AG08396 (cell line): ENCODE results near the gene CTSF.

Experiments
- DNase-seq: peaks from one replicate; pipeline ENCODE4 v3.0.0; 2012; ENCODE audit warnings: low spot score, mixed read lengths

CTSF gene

DNA sequence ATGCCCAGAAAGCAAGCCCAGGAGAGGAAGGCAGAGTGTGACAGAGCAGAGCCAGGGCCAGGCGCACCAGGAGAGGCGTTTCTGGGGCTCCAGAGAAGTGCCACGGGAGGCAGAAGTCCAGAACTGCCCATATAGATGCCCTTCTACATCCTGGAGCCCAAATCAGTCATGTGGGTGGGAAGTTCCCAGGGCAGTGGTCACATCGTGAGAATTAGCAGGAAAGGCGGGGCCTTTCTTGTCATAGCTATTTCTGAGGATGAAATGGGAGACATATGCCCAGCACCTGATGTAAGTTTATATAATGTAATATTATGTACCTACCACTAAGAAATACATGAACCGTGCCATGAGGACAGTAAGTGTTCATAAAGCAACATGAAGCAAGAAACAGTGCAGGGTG lies 35.6 kb downstream of the CTSF start:
- DNase-seq = no peak

DNA sequence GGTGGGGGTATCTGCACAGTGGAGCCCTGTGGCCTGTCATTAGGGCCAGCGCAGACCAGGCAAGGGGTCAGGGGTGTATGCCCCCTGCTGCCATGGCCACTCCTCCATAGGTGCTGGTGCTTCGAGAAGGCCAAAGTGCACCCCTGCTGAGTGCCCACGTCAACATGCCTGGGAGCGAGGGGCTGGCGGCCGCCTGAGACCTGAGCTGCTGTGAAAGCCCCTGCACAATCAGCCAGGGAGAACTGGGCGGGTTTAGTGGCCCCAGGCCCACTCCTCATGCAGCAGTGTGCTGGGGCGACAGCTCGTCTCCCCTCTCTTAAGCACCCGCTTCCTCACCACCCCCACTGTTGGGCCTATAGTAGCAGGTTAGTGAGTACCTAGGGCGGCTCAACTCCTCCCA lies 36.6 kb downstream of the CTSF start:
- DNase-seq = no peak

DNA sequence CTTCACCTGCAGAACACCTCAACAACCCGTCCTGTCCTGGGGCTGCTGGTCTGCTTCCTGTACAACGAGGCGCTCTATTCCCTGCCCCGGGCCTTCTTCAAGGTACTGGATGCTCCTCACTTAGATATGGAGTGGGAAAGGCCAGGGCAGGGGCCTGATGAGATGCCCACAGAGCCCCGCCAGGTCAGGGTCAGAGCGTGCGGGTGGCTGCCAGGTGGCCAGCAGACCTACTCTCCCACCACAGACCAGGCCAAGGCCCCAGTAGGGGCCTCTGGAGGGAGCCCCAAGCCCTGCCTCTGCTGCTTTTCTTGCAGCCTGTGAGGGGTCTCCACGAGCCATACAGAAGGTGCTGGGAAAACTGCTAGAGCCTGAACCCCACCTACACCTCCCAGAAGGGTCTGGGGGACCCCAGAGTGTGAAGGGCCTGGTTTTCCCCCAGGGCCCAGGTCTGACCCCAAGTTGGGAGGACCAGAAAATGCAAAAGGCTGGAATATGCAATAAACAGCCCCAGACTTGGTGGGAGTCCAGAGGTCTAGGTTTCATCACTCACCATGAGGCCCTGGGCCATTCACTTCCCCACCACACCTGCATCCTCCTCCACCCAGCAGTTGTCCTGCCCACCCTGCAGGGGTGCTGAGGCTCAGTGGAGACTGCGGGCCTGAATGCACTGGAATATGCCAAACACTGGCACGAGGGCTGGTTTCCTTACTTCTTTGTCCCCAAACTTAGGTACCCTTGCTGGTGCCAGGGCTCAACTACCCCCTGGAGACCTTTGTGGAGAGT lies 37.3 kb downstream of the CTSF start:
- no peak for DNase-seq

DNA sequence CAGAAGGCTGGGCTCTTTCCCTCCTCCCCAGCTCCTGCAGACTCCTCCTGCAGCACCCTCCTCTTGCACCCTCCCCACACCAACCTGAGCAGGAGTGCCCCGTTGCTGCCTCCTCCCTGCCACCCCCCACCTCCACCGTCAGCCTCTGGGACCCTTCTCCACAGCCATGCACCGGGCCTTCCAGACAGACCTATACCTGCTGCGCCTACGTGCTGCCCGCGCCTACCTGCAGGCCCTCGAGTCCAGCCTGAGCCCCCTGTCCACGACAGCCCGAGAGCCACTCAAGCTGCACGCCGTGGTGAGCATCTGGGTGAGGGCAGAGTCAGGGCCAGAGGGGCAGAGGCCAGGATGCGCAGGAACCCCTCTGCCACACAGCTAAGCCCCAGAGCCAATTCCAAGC lies 38.8 kb downstream of the CTSF start:
- DNase-seq = no peak

DNA sequence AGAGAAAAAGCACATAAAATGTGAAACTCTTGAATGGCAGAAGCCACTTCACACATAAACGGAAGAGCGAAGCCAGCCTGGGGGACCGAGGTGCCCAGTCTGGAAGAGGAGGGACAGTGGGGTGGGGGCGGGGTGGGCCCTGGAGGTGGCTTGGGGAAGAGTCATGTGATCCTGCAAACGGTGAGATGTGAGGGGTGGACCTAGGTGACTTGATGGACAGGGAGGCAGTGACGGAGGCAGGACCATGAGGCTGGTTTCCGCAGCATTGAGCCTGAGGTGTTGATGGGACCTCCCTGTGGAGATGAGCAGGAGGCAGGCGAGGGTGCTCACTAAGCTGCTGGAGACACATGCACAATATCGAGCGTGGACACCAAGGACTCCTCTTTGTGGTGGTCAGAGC lies 39.3 kb downstream of the CTSF start:
- no peak for DNase-seq

DNA sequence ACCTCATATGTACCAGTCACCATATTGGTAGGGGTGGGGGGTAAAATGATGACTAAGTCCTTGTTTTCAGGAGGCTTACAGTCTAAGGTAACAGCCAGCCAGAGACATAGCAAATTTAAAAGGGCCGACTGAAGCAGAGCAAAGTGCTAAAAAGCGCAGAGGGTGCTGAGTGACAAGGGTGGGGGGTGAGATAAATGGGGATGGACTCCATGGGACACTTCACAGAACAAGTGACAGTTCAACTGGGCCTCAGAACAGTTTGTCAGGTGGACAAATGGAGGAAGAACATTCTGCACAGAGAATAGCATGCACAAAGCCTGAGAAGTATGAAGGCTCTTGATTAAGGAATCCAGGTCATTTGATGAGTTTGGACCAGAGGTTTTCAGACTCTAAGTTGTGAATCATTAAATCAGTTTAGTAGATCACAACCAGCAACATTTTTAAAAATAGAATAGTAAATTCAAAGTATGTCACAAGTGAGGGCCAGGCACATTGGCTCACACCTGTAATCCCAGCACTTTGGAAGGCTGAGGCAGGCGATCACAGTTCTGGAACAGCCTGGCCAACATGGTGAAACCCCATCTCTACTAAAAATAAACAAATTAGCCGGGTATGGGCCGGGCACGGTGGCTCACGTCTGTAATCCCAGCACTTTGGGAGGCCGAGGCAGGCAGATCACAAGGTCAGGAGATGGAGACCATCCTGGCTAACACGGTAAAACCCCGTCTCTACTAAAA lies 43.9 kb downstream of the CTSF start:
- DNase-seq = no peak

DNA sequence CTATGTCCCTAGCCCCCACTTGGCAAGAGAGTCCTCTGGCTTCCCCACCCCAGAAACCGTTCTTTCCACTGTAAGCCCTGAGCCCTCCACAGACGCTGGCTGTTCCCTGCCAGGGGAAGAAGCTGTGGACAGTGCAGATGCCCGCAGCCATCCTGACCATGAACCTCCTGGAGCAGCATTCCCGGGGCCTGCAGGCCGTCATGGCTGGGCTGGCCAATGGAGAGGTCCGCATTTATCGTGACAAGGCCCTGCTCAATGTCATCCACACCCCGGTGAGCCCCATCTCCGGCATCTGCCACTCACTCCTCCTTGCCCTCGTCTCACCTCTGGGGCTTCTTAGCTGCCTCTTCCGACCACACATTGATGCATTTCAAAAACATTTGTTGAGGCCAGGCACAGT lies 44.8 kb downstream of the CTSF start:
- DNase-seq = no peak
